ENCODE measurements around the gene RELL2.

The RELL2 gene

GRCh38 chr5:141617682-141618029 is 19.1 kb upstream of the RELL2 start:
- Histone ChIP-seq H3K4me3 (replicated peaks; ENCODE audit: insufficient read depth, low read length) (peak overlapping the region; percentile 83), H3K27ac (replicated peaks) (peak overlapping the region; percentile 89), H3K27me3 (ENCODE audit: insufficient read depth, poor library complexity, severe bottlenecking) (no peaks in the 10 kb centered on the region)
- TF ChIP-seq SPI1 (IDR thresholded peaks at IDR 0.05; ENCODE audit: borderline replicate concordance, low read depth) = no peak
- TF ChIP-seq POLR2AphosphoS5 (IDR thresholded peaks at IDR 0.05; ENCODE audit: low read depth) = no peak
- TF ChIP-seq CTCF (IDR thresholded peaks at IDR 0.05; ENCODE audit: insufficient read depth, low read length) = no peak
- TF ChIP-seq REST (IDR thresholded peaks at IDR 0.05; ENCODE audit: insufficient replicate concordance, low read depth) = no peak
- TF ChIP-seq GABPA (IDR thresholded peaks at IDR 0.05; ENCODE audit: low read depth) = no peak
- DNase-seq (ENCODE audit: low read depth in 1 of 2, low spot score in 1 of 2) = no peak

GRCh38 chr5:141618030-141618803 is 18.6 kb upstream of the RELL2 start:
- peak overlapping the region; percentile 89 for H3K27ac ChIP-seq (replicated peaks)
- TF ChIP-seq POLR2AphosphoS5 (IDR thresholded peaks at IDR 0.05; ENCODE audit: low read depth) (no peak), REST (IDR thresholded peaks at IDR 0.05; ENCODE audit: insufficient replicate concordance, low read depth) (no peak), SPI1 (IDR thresholded peaks at IDR 0.05; ENCODE audit: borderline replicate concordance, low read depth) (peak; percentile 64), CTCF (IDR thresholded peaks at IDR 0.05; ENCODE audit: insufficient read depth, low read length) (no peak), GABPA (IDR thresholded peaks at IDR 0.05; ENCODE audit: low read depth) (peak; percentile 56)
- no peaks in the 10 kb centered on the region for H3K27me3 ChIP-seq (ENCODE audit: insufficient read depth, poor library complexity, severe bottlenecking)
- peak overlapping the region; percentile 83 for H3K4me3 ChIP-seq (replicated peaks; ENCODE audit: insufficient read depth, low read length)
- DNase-seq (ENCODE audit: low read depth in 1 of 2, low spot score in 1 of 2) = peak in 1 of 2 experiments; percentile 53

GRCh38 chr5:141618804-141619554 is 17.8 kb upstream of the RELL2 start, which contains the start of gene DIAPH1:
Gene DIAPH1, minus strand, starts transcription at chr5:141619000. Its CDS starts 86 bp downstream, at chr5:141618914.
- peak within 1 kb of the TSS; percentile 89 for H3K27ac ChIP-seq (replicated peaks)
- H3K27me3 ChIP-seq (ENCODE audit: insufficient read depth, poor library complexity, severe bottlenecking) = no peaks in the 10 kb centered on the region
- DNase-seq (ENCODE audit: low read depth in 1 of 2, low spot score in 1 of 2) = peak; percentile 96 to 97
- H3K4me3 ChIP-seq (replicated peaks; ENCODE audit: insufficient read depth, low read length) = peak within 1 kb of the TSS; percentile 83
- TF ChIP-seq POLR2AphosphoS5 (IDR thresholded peaks at IDR 0.05; ENCODE audit: low read depth) = peak; percentile 65
- TF ChIP-seq SPI1 (IDR thresholded peaks at IDR 0.05; ENCODE audit: borderline replicate concordance, low read depth) = peak; percentile 70; the same call in 1 of the 2 replicates
- peak; percentile 83 for TF ChIP-seq CTCF (IDR thresholded peaks at IDR 0.05; ENCODE audit: insufficient read depth, low read length)
- peak; percentile 26 for TF ChIP-seq REST (IDR thresholded peaks at IDR 0.05; ENCODE audit: insufficient replicate concordance, low read depth)
- TF ChIP-seq GABPA (IDR thresholded peaks at IDR 0.05; ENCODE audit: low read depth) = peak; percentile 56
